Suprapubic skin (tissue), 4 donors: Measurements from ENCODE around the gene ATXN10. TPM values are rescaled to one million over a fixed set of nuclear protein-coding genes. Genes with fewer than 3 reads are reported as not detected.

Experiments
- DNase-seq, 2 donors: peaks; one replicate each; pipeline ENCODE4 v3.0.0-alpha.2; 2019; ENCODE audit warnings: low spot score in 2 of 2
- H3K27ac ChIP-seq: fragments of 200-600 bp; sonication (generic); one replicate; pipeline ENCODE4 v1.5.1; 2019
- H3K27me3 ChIP-seq: fragments of 200-600 bp; sonication (generic); one replicate; pipeline ENCODE4 v1.5.1; 2019
- H3K36me3 ChIP-seq: fragments of 200-600 bp; sonication (generic); one replicate; pipeline ENCODE4 v1.5.1; 2019
- H3K4me1 ChIP-seq: fragments of 200-600 bp; sonication (generic); one replicate; pipeline ENCODE4 v1.5.1; 2019
- H3K4me3 ChIP-seq: fragments of 200-600 bp; sonication (generic); one replicate; pipeline ENCODE4 v1.5.1; 2019; ENCODE audit warnings: mild to moderate bottlenecking
- H3K9me3 ChIP-seq: fragments of 200-600 bp; sonication (generic); one replicate; pipeline ENCODE4 v1.5.1; 2019
- CTCF ChIP-seq, 2 donors: fragments of 200-600 bp in 1 of 2; fragments of 450-650 bp in 1 of 2; sonication (generic) in 1 of 2; IDR thresholded peaks; one replicate each; pipeline ENCODE4 v1.5.1; 2016 to 2019; ENCODE audit warnings: antibody characterized with exemption in 2 of 2, mild to moderate bottlenecking in 1 of 2, moderate library complexity in 1 of 2
- EP300 ChIP-seq: sonication (generic); formaldehyde crosslinking; IDR thresholded peaks from one replicate; pipeline ENCODE4 v1.6.1; 2017; ENCODE audit warnings: antibody characterized with exemption
- POLR2A ChIP-seq, 2 donors: fragments of 450-650 bp; IDR thresholded peaks; one replicate each; pipeline ENCODE4 v1.6.1; 2017; ENCODE audit warnings: antibody characterized with exemption in 2 of 2, mild to moderate bottlenecking in 2 of 2, moderate library complexity in 2 of 2
- POLR2AphosphoS5 ChIP-seq, 3 donors: sonication (generic); formaldehyde crosslinking; IDR thresholded peaks; one replicate each; pipeline ENCODE4 v1.6.1; 2017; ENCODE audit warnings: antibody characterized with exemption in 3 of 3
- WGBS: methylation state at CpG from one replicate; pipeline ENCODE4 v1.1.5; 2018; 5-methylcytosine and 5-hydroxymethylcytosine counted together
- total RNA-seq, 4 donors: library from RNA; depleted of rRNA; stranded (reverse); fragments of >200 nt; gene quantifications; one replicate each; pipeline ENCODE4 v1.1.0, GENCODE V29; 2016

ATXN10 gene
- total RNA-seq, 4 donors from 2014 or later: 63.2 to 79.0 (median 68.8) TPM

GRCh38 chr22:45777852-45778375, 106.3 kb downstream of the ATXN10 start:
- no peak for TF ChIP-seq CTCF (IDR thresholded peaks at IDR 0.05)
- Histone ChIP-seq H3K4me3 (no peak overlapping the region), H3K27ac (no peak overlapping the region), H3K36me3 (peaks cover 3% of the 10 kb centered on the region), H3K4me1 (no peaks in the 10 kb centered on the region), H3K27me3 (no peaks in the 10 kb centered on the region), H3K9me3 (no peaks in the 10 kb centered on the region)
- DNase-seq: no peak
- 90% methylated on average over 3 of the region's 3 CpGs for WGBS

DNA sequence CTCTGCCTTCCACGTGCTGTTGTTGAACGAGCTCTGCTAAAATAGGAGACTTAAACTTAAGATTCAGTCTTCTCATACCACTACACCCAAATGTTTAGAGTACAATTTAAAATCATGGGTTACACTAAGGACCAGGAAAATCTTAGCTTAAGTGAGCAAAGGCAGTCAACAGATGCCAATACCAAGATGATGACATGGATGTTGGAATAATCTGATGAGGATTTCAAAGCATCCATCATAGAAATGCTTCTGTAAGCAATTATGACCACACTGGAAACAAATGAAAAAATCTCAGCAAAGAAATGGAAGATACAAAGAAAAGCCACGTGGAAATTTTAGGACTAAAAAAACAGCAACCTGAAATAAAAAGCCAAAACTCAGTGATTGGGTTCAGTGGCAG, 109.8 kb downstream of the ATXN10 start:
- no peak overlapping the region for H3K4me3 ChIP-seq
- H3K9me3 ChIP-seq: no peaks in the 10 kb centered on the region
- H3K27ac ChIP-seq: no peak overlapping the region
- no peak for DNase-seq
- no peaks in the 10 kb centered on the region for H3K27me3 ChIP-seq
- H3K36me3 ChIP-seq: peaks cover 3% of the 10 kb centered on the region
- H3K4me1 ChIP-seq: peaks cover 7% of the 10 kb centered on the region
- WGBS: 64% methylated on average over 3 of the region's 3 CpGs
- TF ChIP-seq POLR2A (IDR thresholded peaks at IDR 0.05) (no peak), POLR2AphosphoS5 (IDR thresholded peaks at IDR 0.05) (no peak), CTCF (IDR thresholded peaks at IDR 0.05) (no peak), EP300 (no peak)

- WGBS: 83% methylated on average over 6 of the region's 6 CpGs
- no peaks in the 10 kb centered on the region for H3K9me3 ChIP-seq
- H3K4me1 ChIP-seq: peaks cover 7% of the 10 kb centered on the region
- TF ChIP-seq POLR2A (IDR thresholded peaks at IDR 0.05): no peak
- TF ChIP-seq CTCF (IDR thresholded peaks at IDR 0.05): no peak
- TF ChIP-seq EP300: no peak
- no peak for TF ChIP-seq POLR2AphosphoS5 (IDR thresholded peaks at IDR 0.05)
- no peak for DNase-seq
- H3K4me3 ChIP-seq: no peak overlapping the region
- no peaks in the 10 kb centered on the region for H3K27me3 ChIP-seq
- no peak overlapping the region for H3K27ac ChIP-seq
- H3K36me3 ChIP-seq: peaks cover 3% of the 10 kb centered on the region
Measured at GRCh38 chr22:45781966-45782365, 110.3 kb downstream of the ATXN10 start.

GRCh38 chr22:45783021-45783420, 111.4 kb downstream of the ATXN10 start:
- DNase-seq: no peak
- peaks cover 7% of the 10 kb centered on the region for H3K4me1 ChIP-seq
- 93% methylated on average over 3 of the region's 3 CpGs for WGBS
- no peaks in the 10 kb centered on the region for H3K27me3 ChIP-seq
- H3K9me3 ChIP-seq: no peaks in the 10 kb centered on the region
- TF ChIP-seq CTCF (IDR thresholded peaks at IDR 0.05) (no peak), POLR2AphosphoS5 (IDR thresholded peaks at IDR 0.05) (no peak), EP300 (no peak), POLR2A (IDR thresholded peaks at IDR 0.05) (no peak)
- no peak overlapping the region for H3K4me3 ChIP-seq
- no peak overlapping the region for H3K27ac ChIP-seq
- peaks cover 3% of the 10 kb centered on the region for H3K36me3 ChIP-seq

- Histone ChIP-seq H3K36me3 (peaks cover 3% of the 10 kb centered on the region), H3K27ac (no peak overlapping the region), H3K4me1 (peaks cover 7% of the 10 kb centered on the region), H3K27me3 (no peaks in the 10 kb centered on the region), H3K4me3 (no peak overlapping the region), H3K9me3 (no peaks in the 10 kb centered on the region)
- 92% methylated on average over 6 of the region's 6 CpGs for WGBS
- TF ChIP-seq POLR2A (IDR thresholded peaks at IDR 0.05) (no peak), CTCF (IDR thresholded peaks at IDR 0.05) (no peak), EP300 (no peak)
- no peak for DNase-seq
Measured at GRCh38 chr22:45783690-45784089, 112.1 kb downstream of the ATXN10 start.
